AG09309 (cell line): ENCODE measurements around the gene CPN2.

Experiments used
- DNase-seq: peaks from one replicate; pipeline ENCODE4 v3.0.0-alpha.2; 2010; ENCODE audit warnings: low read depth
- H3K4me3 ChIP-seq: 2 replicates; pipeline ENCODE4 v1.5.1; 2011; ENCODE audit warnings: mild to moderate bottlenecking, low read depth, low read length, moderate library complexity; ENCODE audit not compliant: control insufficient read depth
- CTCF ChIP-seq: IDR thresholded peaks from 2 replicates; pipeline ENCODE4 v1.5.1; 2011; ENCODE audit warnings: mild to moderate bottlenecking, low read depth, low read length, inconsistent platforms; ENCODE audit not compliant: insufficient read depth, control insufficient read depth; ENCODE audit errors: missing control alignments

Gene CPN2

GRCh38 chr3:194369522-194370279, 18.6 kb upstream of the CPN2 start, which contains the start of gene LRRC15:
Gene LRRC15 (minus strand): TSS chr3:194369743. CDS start chr3:194361043, 8,700 bp downstream.
- H3K4me3 ChIP-seq, result peak within 1 kb of the TSS; percentile 42
- DNase-seq, result no peak

GRCh38 chr3:194368918-194369317, 17.8 kb upstream of the CPN2 start:
- no peak for TF ChIP-seq CTCF
- H3K4me3 ChIP-seq, result peak overlapping the region; percentile 42
- DNase-seq, result no peak

More at GRCh38 chr3:194369522-194370279, 18.6 kb upstream of the CPN2 start, which contains the start of gene LRRC15:
- TF ChIP-seq CTCF, result no peak

GRCh38 chr3:194367992-194368841, 17.1 kb upstream of the CPN2 start:
- peak; percentile 67 for DNase-seq
- peak overlapping the region; percentile 42; the same call in 1 of the 2 replicates for H3K4me3 ChIP-seq
- no peak for TF ChIP-seq CTCF

- H3K4me3 ChIP-seq, result no peak overlapping the region
- no peak for TF ChIP-seq CTCF
- no peak for DNase-seq
Observed at GRCh38 chr3:194365978-194366490, 14.9 kb upstream of the CPN2 start.

GRCh38 chr3:194365526-194365925, 14.4 kb upstream of the CPN2 start:
- no peak for DNase-seq
- TF ChIP-seq CTCF, result no peak
- H3K4me3 ChIP-seq, result no peak overlapping the region

GRCh38 chr3:194364652-194365434, 13.7 kb upstream of the CPN2 start:
- H3K4me3 ChIP-seq, result no peak overlapping the region
- peak; percentile 50 for DNase-seq
- no peak for TF ChIP-seq CTCF
